ENCODE data around the gene ABCC3. TPM values are rescaled to one million over a fixed set of nuclear protein-coding genes. Genes with fewer than 3 reads are reported as not detected.

ABCC3 gene
- total RNA-seq, 6 donors from 2014 or later, result 34.2 to 268 (median 57.7) TPM

- no peak for ATAC-seq (ENCODE audit: low FRiP score in 2 of 2)
- Histone ChIP-seq H3K9me3 (no peaks in the 10 kb centered on the region), H3K4me1 (peaks cover 33 to 44% (median 36%) of the 10 kb centered on the region in 4 donors), H3K27me3 (no peaks in the 10 kb centered on the region), H3K36me3 (no peaks in the 10 kb centered on the region), H3K4me3 (no peak overlapping the region), H3K27ac (peak overlapping the region in 1 of 4 donors; percentile 84)
- no peak for DNase-seq
- WGBS, 2 donors, result 71 to 84% methylated on average over 1 to 6 of the region's 6 CpGs
- no peak for TF ChIP-seq POLR2A (IDR thresholded peaks at IDR 0.05)
- no peak for TF ChIP-seq POLR2AphosphoS5 (IDR thresholded peaks at IDR 0.05)
- no peak for TF ChIP-seq EP300 (IDR thresholded peaks at IDR 0.05)
- TF ChIP-seq CTCF (IDR thresholded peaks at IDR 0.05), result no peak
Measured at GRCh38 chr17:50658616-50659015, 23.9 kb downstream of the ABCC3 start.

- no peaks in the 10 kb centered on the region for H3K27me3 ChIP-seq
- no peak for DNase-seq
- TF ChIP-seq CTCF (IDR thresholded peaks at IDR 0.05), result no peak
- TF ChIP-seq POLR2A (IDR thresholded peaks at IDR 0.05), result no peak
- no peak for TF ChIP-seq EP300 (IDR thresholded peaks at IDR 0.05)
- TF ChIP-seq POLR2AphosphoS5 (IDR thresholded peaks at IDR 0.05), result no peak
- H3K27ac ChIP-seq, result peak overlapping the region in 1 of 4 donors; percentile 84
- no peaks in the 10 kb centered on the region for H3K9me3 ChIP-seq
- peaks cover 33 to 44% (median 36%) of the 10 kb centered on the region in 4 donors for H3K4me1 ChIP-seq
- 80 to 92% methylated on average over 5 to 9 of the region's 10 CpGs for WGBS, 2 donors
- no peaks in the 10 kb centered on the region for H3K36me3 ChIP-seq
- no peak overlapping the region for H3K4me3 ChIP-seq
- no peak for ATAC-seq (ENCODE audit: low FRiP score in 2 of 2)
Measured at GRCh38 chr17:50659179-50659578, 24.5 kb downstream of the ABCC3 start.

- WGBS, 2 donors, result 21 to 37% methylated on average over 9 to 10 of the region's 11 CpGs
- peaks cover 33 to 44% (median 36%) of the 10 kb centered on the region in 4 donors for H3K4me1 ChIP-seq
- H3K27ac ChIP-seq, result peak overlapping the region; percentile 63 to 86 (median 82)
- H3K36me3 ChIP-seq, result no peaks in the 10 kb centered on the region
- no peak overlapping the region for H3K4me3 ChIP-seq
- ATAC-seq (ENCODE audit: low FRiP score in 2 of 2), result peak; percentile 24 to 64
- H3K27me3 ChIP-seq, result no peaks in the 10 kb centered on the region
- no peaks in the 10 kb centered on the region for H3K9me3 ChIP-seq
- DNase-seq, result peak in 1 of 2 donors; percentile 68
- no peak for TF ChIP-seq CTCF (IDR thresholded peaks at IDR 0.05)
- peak in 1 of 4 donors; percentile 4 for TF ChIP-seq POLR2A (IDR thresholded peaks at IDR 0.05)
Measured at GRCh38 chr17:50660042-50660886, 25.6 kb downstream of the ABCC3 start.

GRCh38 chr17:50660887-50661345, 26.2 kb downstream of the ABCC3 start:
- Histone ChIP-seq H3K4me3 (no peak overlapping the region), H3K4me1 (peaks cover 33 to 44% (median 36%) of the 10 kb centered on the region in 4 donors), H3K27ac (peak overlapping the region; percentile 63 to 86 (median 82)), H3K27me3 (no peaks in the 10 kb centered on the region), H3K36me3 (no peaks in the 10 kb centered on the region), H3K9me3 (no peaks in the 10 kb centered on the region)
- 58 to 70% methylated on average over 5 to 10 of the region's 10 CpGs for WGBS, 2 donors
- no peak for TF ChIP-seq EP300 (IDR thresholded peaks at IDR 0.05)
- no peak for TF ChIP-seq POLR2A (IDR thresholded peaks at IDR 0.05)
- no peak for TF ChIP-seq POLR2AphosphoS5 (IDR thresholded peaks at IDR 0.05)
- TF ChIP-seq CTCF (IDR thresholded peaks at IDR 0.05), result no peak
- DNase-seq, result no peak
- ATAC-seq (ENCODE audit: low FRiP score in 2 of 2), result peak in 1 of 2 donors; percentile 3

Data from upper lobe of left lung (tissue), 6 donors.